NCI-H2171 treated with DMSO at 0.1 percent for 48 hours (cell line): Measurements from ENCODE around the gene AFF1.
"Not testable (repeated sequence)": the region's sequence is repeated elsewhere in the genome, so short reads cannot be mapped to it uniquely, and the experiment has no call there.

ENCODE experiments used
- DNase-seq: peaks from one replicate; lab custom pipeline; 2025; lab: John Stamatoyannopoulos, UW

AFF1 gene

GRCh38 chr4:87037171-87037570 lies 102.4 kb downstream of the AFF1 start:
- DNase-seq, result not testable (repeated sequence)

- peak; percentile 27 for DNase-seq
Observed at GRCh38 chr4:87037671-87038334, 103.0 kb downstream of the AFF1 start.

- peak; percentile 55 for DNase-seq
Observed at GRCh38 chr4:87038837-87039615, 104.2 kb downstream of the AFF1 start.

GRCh38 chr4:87041141-87041540 lies 106.3 kb downstream of the AFF1 start:
- no peak for DNase-seq

DNA sequence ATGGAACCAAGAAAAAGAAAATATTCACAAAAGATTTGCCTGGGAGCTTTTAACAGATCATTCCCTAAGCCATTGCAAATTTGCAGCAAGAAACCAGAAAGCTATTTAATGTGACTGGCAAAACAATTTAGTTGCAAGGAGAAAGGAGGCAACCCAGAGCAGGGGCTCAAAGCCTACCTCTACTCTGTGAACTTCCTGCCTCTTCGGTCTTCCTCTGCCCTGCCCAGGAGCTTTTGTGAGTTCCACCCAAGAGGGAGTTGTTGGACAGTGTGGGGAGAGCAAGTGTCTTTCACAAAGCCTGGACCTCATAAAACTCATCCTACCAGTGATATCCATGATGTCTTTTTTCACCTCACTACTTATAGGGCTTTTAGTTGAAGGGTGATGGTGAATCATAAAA lies 107.4 kb downstream of the AFF1 start:
- DNase-seq, result no peak

GRCh38 chr4:87042986-87043820 lies 108.4 kb downstream of the AFF1 start:
- DNase-seq, result no peak

DNA sequence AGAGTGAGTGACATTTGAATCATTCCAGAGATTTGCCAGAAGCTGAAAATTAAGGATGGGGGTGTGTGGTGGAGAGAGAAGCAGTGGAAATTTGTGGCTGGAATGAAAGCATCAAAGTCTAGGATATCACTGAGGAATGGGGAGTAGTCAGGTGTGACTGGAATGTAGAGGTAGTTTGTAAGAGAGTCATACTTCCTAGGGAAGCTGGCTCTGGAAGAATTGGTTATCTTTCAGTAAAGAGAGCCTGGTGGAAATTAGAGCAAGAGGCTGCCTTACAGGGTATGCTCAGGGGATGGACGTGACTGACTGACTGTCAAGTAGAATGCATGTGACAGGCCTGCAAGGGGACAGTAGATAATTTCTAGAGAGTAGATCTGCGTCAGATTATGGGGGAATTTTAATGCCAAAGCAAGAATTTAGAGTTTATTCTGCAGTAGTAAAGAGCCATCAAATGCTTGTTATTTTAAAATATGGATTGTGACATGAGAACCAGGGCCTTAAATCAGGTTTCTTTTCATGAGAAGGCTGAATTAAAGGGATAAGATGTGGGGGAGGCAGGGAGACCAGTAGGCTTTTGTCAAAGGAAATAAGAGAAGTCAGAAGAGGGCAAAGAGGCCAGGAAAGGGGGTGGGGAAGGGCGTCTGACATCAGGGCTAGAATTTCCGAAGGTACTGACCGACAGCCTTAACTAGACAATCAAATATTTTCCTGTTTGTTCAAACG lies 109.9 kb downstream of the AFF1 start:
- no peak for DNase-seq

GRCh38 chr4:87045234-87045558 lies 110.4 kb downstream of the AFF1 start:
- DNase-seq, result no peak

GRCh38 chr4:87045659-87046058 lies 110.8 kb downstream of the AFF1 start:
- no peak for DNase-seq

- no peak for DNase-seq
Observed at GRCh38 chr4:87046121-87046551, 111.3 kb downstream of the AFF1 start.

DNA sequence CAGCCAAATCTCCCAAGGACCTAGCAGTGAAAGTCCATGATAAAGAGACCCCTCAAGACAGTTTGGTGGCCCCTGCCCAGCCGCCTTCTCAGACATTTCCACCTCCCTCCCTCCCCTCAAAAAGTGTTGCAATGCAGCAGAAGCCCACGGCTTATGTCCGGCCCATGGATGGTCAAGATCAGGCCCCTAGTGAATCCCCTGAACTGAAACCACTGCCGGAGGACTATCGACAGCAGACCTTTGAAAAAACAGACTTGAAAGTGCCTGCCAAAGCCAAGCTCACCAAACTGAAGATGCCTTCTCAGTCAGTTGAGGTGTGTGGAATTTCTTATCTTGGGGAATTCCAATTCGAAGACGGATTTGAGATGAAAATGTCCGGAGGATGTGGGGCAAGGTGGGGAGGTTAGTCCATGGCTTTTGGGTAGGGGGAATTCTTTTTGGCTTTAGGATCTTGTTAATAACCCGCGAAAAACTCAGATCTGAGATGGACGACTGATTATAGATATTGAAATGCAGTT lies 112.5 kb downstream of the AFF1 start:
- no peak for DNase-seq

- DNase-seq, result no peak
Observed at GRCh38 chr4:87049508-87049907, 114.7 kb downstream of the AFF1 start.

DNA sequence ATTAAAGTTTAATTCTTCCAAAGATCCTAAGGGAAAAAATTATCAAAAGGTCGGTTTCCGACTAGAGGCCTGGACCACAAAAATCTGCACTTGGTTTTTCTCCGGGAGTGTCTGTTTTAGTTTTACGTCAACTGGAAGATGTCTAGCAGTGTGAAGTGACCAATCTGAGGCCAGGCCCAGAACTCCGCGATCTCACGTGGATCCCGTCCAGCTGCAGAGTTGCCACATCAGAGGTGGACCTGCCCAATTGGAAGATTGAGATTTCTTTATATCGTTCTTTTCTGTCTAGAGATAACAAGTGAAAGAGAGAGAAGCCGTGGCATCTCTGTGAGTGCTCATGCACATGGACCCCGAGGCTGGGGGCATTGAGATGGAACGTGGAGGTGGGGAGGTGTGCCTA lies 115.8 kb downstream of the AFF1 start:
- DNase-seq, result no peak

DNA sequence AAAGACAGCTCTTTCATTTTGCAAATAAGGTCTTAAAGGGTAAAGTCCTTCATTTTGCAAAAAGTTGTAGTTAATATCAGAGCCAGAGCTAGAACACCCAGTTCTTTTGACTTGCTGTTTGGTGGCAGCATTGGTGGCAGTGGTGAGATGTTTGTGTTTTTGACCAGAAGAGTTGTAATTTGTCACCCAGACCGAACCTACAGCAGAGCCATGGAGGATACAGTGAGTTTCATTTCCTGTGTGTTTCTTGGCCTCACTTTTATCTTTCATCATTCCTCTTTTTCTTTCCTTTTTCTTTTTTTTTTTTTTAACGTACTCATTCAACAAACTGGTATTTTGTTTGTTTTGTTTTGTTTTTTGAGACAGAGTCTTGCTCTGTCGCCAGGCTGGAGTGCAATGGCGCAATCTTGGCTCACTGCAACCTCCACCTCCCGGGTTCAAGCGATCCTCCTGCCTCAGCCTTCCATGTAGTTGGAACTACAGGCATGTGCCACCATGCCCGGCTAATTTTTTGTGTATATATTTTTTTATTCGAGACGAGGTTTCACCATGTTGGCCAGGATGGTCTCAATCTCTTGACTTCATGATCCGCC lies 116.4 kb downstream of the AFF1 start:
- DNase-seq, result no peak

- DNase-seq, result no peak
Observed at GRCh38 chr4:87052615-87053014, 117.8 kb downstream of the AFF1 start.

DNA sequence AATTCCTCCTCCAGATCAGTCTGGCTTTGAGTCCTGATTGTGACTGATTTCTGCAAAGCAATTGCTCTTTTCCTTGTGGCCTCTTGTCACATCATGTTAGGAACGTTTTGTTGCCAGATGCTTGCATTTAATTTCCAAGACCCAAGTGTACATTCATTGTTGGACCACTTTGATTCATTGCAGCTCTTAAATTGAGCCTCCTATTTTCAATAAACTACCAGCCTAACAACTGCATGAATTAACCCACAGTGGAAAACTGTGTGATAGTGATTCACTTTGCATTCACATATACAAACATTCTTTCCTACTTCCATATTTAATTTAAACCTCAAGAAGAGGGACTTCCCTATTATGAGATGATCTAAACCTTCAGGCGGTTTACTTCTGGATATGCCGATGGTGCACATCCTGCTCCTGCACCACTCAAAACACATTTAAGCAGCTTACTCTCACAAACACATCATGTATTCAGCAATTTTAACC lies 118.4 kb downstream of the AFF1 start:
- no peak for DNase-seq

- no peak for DNase-seq
Observed at GRCh38 chr4:87053802-87054767, 119.3 kb downstream of the AFF1 start.

DNA sequence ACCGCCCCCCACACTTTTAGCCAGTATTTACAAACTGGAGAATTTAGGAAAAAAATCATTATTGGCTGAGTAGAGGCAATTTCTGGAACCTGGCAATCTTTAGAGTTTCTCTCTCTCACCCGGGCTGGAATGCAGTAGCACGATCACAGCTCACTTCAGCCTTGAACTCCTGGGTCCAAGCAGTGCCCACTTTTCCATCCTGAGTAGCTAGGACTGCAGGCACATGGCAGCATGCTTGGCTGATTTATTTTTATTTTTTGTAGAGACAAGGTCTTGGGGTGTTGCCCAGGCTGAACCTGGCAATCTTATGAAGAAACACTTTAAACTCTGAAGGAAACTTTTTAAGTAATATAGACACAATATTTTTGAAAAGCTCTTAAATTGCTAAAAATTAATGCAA lies 120.1 kb downstream of the AFF1 start:
- no peak for DNase-seq

DNA sequence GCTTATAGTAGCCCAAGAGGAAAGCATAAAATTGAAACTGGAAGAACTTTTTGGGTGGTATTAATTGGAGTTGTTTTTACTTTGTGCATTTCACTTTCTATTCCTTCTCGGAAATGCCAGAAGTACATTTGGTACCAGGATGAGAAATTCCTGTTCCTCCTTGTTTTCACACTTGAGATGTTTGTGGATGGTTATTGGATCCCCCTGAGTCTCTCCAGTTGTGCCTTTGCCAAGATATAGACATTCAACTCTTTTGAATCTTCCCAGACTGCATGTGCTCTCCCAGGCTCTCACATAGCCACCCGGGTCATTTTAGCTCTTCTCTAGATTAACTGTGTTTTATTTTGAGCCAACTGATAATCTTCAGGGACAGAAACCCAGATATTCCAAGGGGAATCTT lies 120.5 kb downstream of the AFF1 start:
- DNase-seq, result no peak

GRCh38 chr4:87056881-87057280 lies 122.1 kb downstream of the AFF1 start:
- no peak for DNase-seq
